ENCODE results near the gene EIF3B. TPM values are rescaled to one million over a fixed set of nuclear protein-coding genes. Genes with fewer than 3 reads are reported as not detected.

EIF3B gene
- total RNA-seq, 1 donor from 2014 or later = 239 TPM

Other genes starting within 250 kb of the EIF3B start
- gene MAD1L1, start 121.9 kb upstream of the EIF3B start, total RNA-seq = 33.5 and 64.4 TPM in 2 replicates
- 17.9 and 25.9 TPM in 2 replicates for gene MRM2, start 112.6 kb upstream of the EIF3B start, total RNA-seq
- 5.5 and 17.2 TPM in 2 replicates for gene NUDT1, start 112.6 kb upstream of the EIF3B start, total RNA-seq
- gene SNX8, start 40.4 kb upstream of the EIF3B start, total RNA-seq = 6.4 and 7.3 TPM in 2 replicates
- 2.1 and 15.1 TPM in 2 replicates for gene CHST12, start 48.8 kb downstream of the EIF3B start, total RNA-seq
- not detected in 2 replicates for gene GRIFIN, start 121.6 kb downstream of the EIF3B start, total RNA-seq
- 79.8 and 84.0 TPM in 2 replicates for gene LFNG, start 164.9 kb downstream of the EIF3B start, total RNA-seq
- gene BRAT1, start 200.7 kb downstream of the EIF3B start, total RNA-seq = 24.5 and 26.4 TPM in 2 replicates
- gene IQCE, start 204.2 kb downstream of the EIF3B start, total RNA-seq = 11.1 and 25.8 TPM in 2 replicates

Data from renal cortical epithelial cell (primary cell).